ENCODE data around the gene MOB3A. TPM values are rescaled to one million over a fixed set of nuclear protein-coding genes. Genes with fewer than 3 reads are reported as not detected.

Gene MOB3A
- total and polyA plus RNA-seq, 3 donors from 2014 or later = 17.8 to 31.6 (median 22.8) TPM

GRCh38 chr19:2109046-2109864, 13.1 kb upstream of the MOB3A start:
- intact Hi-C loops (cut with DNase I; ENCODE audit: low total_unique reads) = no loop called here
- Histone ChIP-seq H3K36me3 (ENCODE audit: low read depth, missing control alignments) (no peaks in the 10 kb centered on the region), H3K4me3 (no peak overlapping the region), H3K9me3 (no peaks in the 10 kb centered on the region), H3K27me3 (no peaks in the 10 kb centered on the region), H3K27ac (no peak overlapping the region), H3K4me1 (no peaks in the 10 kb centered on the region)
- TF ChIP-seq POLR2A (IDR thresholded peaks at IDR 0.05) = no peak
- no peak for TF ChIP-seq CTCF (IDR thresholded peaks at IDR 0.05)
- WGBS, 2 donors = 90% methylated on average over 23 to 31 of the region's 31 CpGs
- DNase-seq = no peak

- intact Hi-C loops (cut with DNase I; ENCODE audit: low total_unique reads) = no loop called here
- no peak for DNase-seq
- Histone ChIP-seq H3K4me3 (no peak overlapping the region), H3K27ac (no peak overlapping the region), H3K27me3 (no peaks in the 10 kb centered on the region), H3K9me3 (no peaks in the 10 kb centered on the region), H3K36me3 (ENCODE audit: low read depth, missing control alignments) (no peaks in the 10 kb centered on the region), H3K4me1 (no peaks in the 10 kb centered on the region)
- 94 to 96% methylated on average over 13 to 20 of the region's 23 CpGs for WGBS, 2 donors
- TF ChIP-seq CTCF (IDR thresholded peaks at IDR 0.05) = no peak
- no peak for TF ChIP-seq POLR2A (IDR thresholded peaks at IDR 0.05)
These were observed 12.3 kb upstream of the MOB3A start for GRCh38 chr19:2108251-2109016.

- no peaks in the 10 kb centered on the region for H3K36me3 ChIP-seq (ENCODE audit: low read depth, missing control alignments)
- 81 to 84% methylated on average over 16 to 20 of the region's 20 CpGs for WGBS, 2 donors
These were observed 7.0 kb upstream of the MOB3A start for GRCh38 chr19:2103045-2103707.

More at GRCh38 chr19:2103045-2103707, 7.0 kb upstream of the MOB3A start:
- H3K9me3 ChIP-seq = no peaks in the 10 kb centered on the region
- intact Hi-C loops (cut with DNase I; ENCODE audit: low total_unique reads) = no loop called here
- H3K4me3 ChIP-seq = no peak overlapping the region
- no peaks in the 10 kb centered on the region for H3K27me3 ChIP-seq
- DNase-seq = no peak
- no peak for TF ChIP-seq POLR2A (IDR thresholded peaks at IDR 0.05)
- no peak for TF ChIP-seq CTCF (IDR thresholded peaks at IDR 0.05)
- no peak overlapping the region for H3K27ac ChIP-seq
- H3K4me1 ChIP-seq = no peaks in the 10 kb centered on the region
